OCI-LY1 (cell line): ENCODE results near the gene LRRD1.

Source experiments
- H2AFZ ChIP-seq: fragments of 200-600 bp; sonication (generic), shearing (Covaris generic); 2 replicates; pipeline ENCODE4 v1.6.0; 2014; ENCODE audit warnings: antibody characterized with exemption, mild to moderate bottlenecking, low read length
- H3F3A ChIP-seq: fragments of 200-600 bp; sonication (generic), shearing (Covaris generic); 2 replicates; pipeline ENCODE4 v1.6.0; 2014; ENCODE audit warnings: mild to moderate bottlenecking, antibody characterized with exemption, low read length, moderate library complexity; ENCODE audit not compliant: insufficient read depth
- H3K27ac ChIP-seq: fragments of 200-600 bp; sonication (generic); 2 replicates; pipeline ENCODE4 v1.5.1; 2014; ENCODE audit warnings: low read length, mixed run types, mild to moderate bottlenecking, low read depth; ENCODE audit not compliant: poor library complexity, severe bottlenecking
- H3K27me3 ChIP-seq: fragments of 200-600 bp; sonication (generic); 2 replicates; pipeline ENCODE4 v1.6.0; 2014; ENCODE audit warnings: antibody characterized with exemption, mild to moderate bottlenecking, low read length, moderate library complexity; ENCODE audit not compliant: insufficient read depth
- H3K36me3 ChIP-seq: fragments of 200-600 bp; sonication (generic); 2 replicates; pipeline ENCODE4 v1.6.1; 2014; ENCODE audit warnings: mild to moderate bottlenecking, antibody characterized with exemption, low read length, moderate library complexity, mixed read lengths; ENCODE audit not compliant: insufficient read depth
- H3K4me1 ChIP-seq: fragments of 200-600 bp; sonication (generic); 2 replicates; pipeline ENCODE4 v1.5.1; 2014; ENCODE audit warnings: mild to moderate bottlenecking, low read length, moderate library complexity; ENCODE audit not compliant: insufficient read depth, severe bottlenecking
- H3K4me2 ChIP-seq: fragments of 200-600 bp; sonication (generic), shearing (Covaris generic); 2 replicates; pipeline ENCODE4 v1.6.1; 2014; ENCODE audit warnings: low read length
- H3K4me3 ChIP-seq: fragments of 200-600 bp; sonication (generic); 2 replicates; pipeline ENCODE4 v1.5.1; 2014; ENCODE audit warnings: low read length, low read depth, mild to moderate bottlenecking, mixed read lengths; ENCODE audit not compliant: poor library complexity, severe bottlenecking
- H3K79me2 ChIP-seq: fragments of 200-600 bp; shearing (Covaris generic); 2 replicates; pipeline ENCODE4 v1.6.1; 2016; ENCODE audit warnings: mixed run types, low read length, mixed read lengths; ENCODE audit not compliant: insufficient read depth
- H3K9ac ChIP-seq: fragments of 200-600 bp; sonication (generic), shearing (Covaris generic); 2 replicates; pipeline ENCODE4 v1.6.1; 2014; ENCODE audit warnings: mild to moderate bottlenecking, low read length, mixed read lengths
- H3K9me2 ChIP-seq: fragments of 200-600 bp; sonication (generic), shearing (Covaris generic); 2 replicates; pipeline ENCODE4 v1.6.1; 2014; ENCODE audit warnings: low read depth, mild to moderate bottlenecking, low read length, mixed read lengths
- H3K9me3 ChIP-seq: fragments of 200-600 bp; shearing (Covaris generic); 2 replicates; pipeline ENCODE4 v1.6.1; 2014; ENCODE audit warnings: low read length, mixed read lengths
- H4K20me1 ChIP-seq: fragments of 200-600 bp; sonication (generic), shearing (Covaris generic); 2 replicates; pipeline ENCODE4 v1.6.0; 2016; ENCODE audit warnings: mild to moderate bottlenecking, low read length; ENCODE audit not compliant: insufficient read depth
- EZH2 ChIP-seq: fragments of 200-600 bp; sonication (generic), shearing (Covaris generic); IDR thresholded peaks from 2 replicates; pipeline ENCODE4 v1.8.0; 2017; ENCODE audit warnings: borderline replicate concordance, mixed run types, mild to moderate bottlenecking, antibody characterized with exemption, low read length, moderate library complexity, mixed read lengths
- TF ChIP-seq, protein P1 (sequence below): fragments of 200-600 bp; sonication (generic), shearing (Covaris generic); IDR thresholded peaks from 2 replicates; pipeline ENCODE4 v1.5.1; 2017; ENCODE audit warnings: mild to moderate bottlenecking, antibody characterized with exemption, low read length, moderate library complexity, mixed read lengths

LRRD1 gene

GRCh38 chr7:92178928-92179924 lies at the start of gene LRRD1:
LRRD1 (minus strand) TSS chr7:92179142; CDS start chr7:92165202, 13,940 bp downstream.
- H3K9me2 ChIP-seq: no peaks in the 10 kb centered on the region
- no peaks in the 10 kb centered on the region for H3K36me3 ChIP-seq
- no peak for TF ChIP-seq EZH2
- TF ChIP-seq, protein P1, sequence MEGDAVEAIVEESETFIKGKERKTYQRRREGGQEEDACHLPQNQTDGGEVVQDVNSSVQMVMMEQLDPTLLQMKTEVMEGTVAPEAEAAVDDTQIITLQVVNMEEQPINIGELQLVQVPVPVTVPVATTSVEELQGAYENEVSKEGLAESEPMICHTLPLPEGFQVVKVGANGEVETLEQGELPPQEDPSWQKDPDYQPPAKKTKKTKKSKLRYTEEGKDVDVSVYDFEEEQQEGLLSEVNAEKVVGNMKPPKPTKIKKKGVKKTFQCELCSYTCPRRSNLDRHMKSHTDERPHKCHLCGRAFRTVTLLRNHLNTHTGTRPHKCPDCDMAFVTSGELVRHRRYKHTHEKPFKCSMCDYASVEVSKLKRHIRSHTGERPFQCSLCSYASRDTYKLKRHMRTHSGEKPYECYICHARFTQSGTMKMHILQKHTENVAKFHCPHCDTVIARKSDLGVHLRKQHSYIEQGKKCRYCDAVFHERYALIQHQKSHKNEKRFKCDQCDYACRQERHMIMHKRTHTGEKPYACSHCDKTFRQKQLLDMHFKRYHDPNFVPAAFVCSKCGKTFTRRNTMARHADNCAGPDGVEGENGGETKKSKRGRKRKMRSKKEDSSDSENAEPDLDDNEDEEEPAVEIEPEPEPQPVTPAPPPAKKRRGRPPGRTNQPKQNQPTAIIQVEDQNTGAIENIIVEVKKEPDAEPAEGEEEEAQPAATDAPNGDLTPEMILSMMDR: peak; percentile 99
- no peak within 1 kb of the TSS for H3K27ac ChIP-seq
- H3K9me3 ChIP-seq: peaks cover 6% of the 10 kb centered on the region; the same call in 1 of the 2 replicates
- H2AFZ ChIP-seq: peak within 1 kb of the TSS; percentile 20; the same call in 1 of the 2 replicates
- H3K4me2 ChIP-seq: peak within 1 kb of the TSS; percentile 72
- peak within 1 kb of the TSS; percentile 51 for H3K4me3 ChIP-seq
- H3F3A ChIP-seq: no peaks in the 10 kb centered on the region
- H3K27me3 ChIP-seq: no peaks in the 10 kb centered on the region
- no peaks in the 10 kb centered on the region for H3K79me2 ChIP-seq
- H3K9ac ChIP-seq: peak within 1 kb of the TSS; percentile 40; the same call in 1 of the 2 replicates
- H4K20me1 ChIP-seq: no peaks in the 10 kb centered on the region
- H3K4me1 ChIP-seq: peaks cover 9% of the 10 kb centered on the region

DNA sequence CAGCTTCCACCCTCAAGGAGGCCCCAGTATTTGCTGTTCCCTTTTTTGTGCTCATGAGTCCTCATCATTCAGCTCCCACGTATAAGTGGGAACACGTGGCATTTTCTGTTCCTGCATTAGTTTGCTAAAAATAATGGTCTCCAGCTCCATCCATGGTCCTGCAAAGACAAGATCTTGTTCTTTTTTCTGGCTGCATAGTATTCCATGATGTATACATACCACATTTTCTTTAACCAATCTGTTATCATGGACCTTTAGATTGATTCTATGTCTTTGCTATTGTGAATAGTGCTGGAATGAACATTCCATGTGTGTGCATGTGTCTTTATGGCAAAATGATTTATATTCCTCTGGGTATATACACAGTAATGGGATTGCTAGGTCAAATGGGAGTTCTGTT lies 49.8 kb upstream of the LRRD1 start:
- Histone ChIP-seq H3K4me3 (no peak overlapping the region), H3K27me3 (no peaks in the 10 kb centered on the region), H3K27ac (no peak overlapping the region), H3K36me3 (peaks cover 93% of the 10 kb centered on the region), H4K20me1 (no peaks in the 10 kb centered on the region), H3K9ac (no peak overlapping the region), H3K9me3 (peaks cover 7% of the 10 kb centered on the region; the same call in 1 of the 2 replicates), H3K4me1 (no peaks in the 10 kb centered on the region), H3K4me2 (no peak overlapping the region), H3F3A (no peaks in the 10 kb centered on the region; the same call in 1 of the 2 replicates), H2AFZ (no peak overlapping the region), H3K79me2 (no peaks in the 10 kb centered on the region), H3K9me2 (no peaks in the 10 kb centered on the region)
- TF ChIP-seq EZH2: no peak
- TF ChIP-seq, protein P1: no peak

DNA sequence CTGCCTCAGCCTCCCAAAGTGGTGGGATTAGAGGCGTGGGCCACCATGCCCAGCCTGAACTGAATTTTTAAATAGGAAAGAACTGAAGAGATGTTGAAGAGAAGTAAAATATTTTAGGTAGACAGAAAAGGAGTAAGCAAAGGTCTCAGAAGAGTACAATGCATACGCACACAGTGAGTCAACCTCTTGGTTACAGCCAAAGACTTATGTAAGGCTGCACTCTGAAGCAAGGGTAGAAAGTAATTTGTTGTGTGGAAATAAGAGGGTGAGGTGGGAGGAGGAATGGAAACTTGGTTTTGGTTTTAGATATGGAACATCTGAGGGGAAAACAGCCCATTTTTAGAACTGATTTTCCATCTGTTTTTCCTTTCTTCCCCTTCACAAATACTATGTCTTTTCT lies 49.2 kb upstream of the LRRD1 start:
- Histone ChIP-seq H3K4me2 (no peak overlapping the region), H3K4me3 (no peak overlapping the region), H4K20me1 (no peaks in the 10 kb centered on the region), H3K36me3 (peaks cover 92% of the 10 kb centered on the region), H3K27ac (no peak overlapping the region), H3K27me3 (no peaks in the 10 kb centered on the region), H3K9me2 (no peaks in the 10 kb centered on the region), H3F3A (no peaks in the 10 kb centered on the region; the same call in 1 of the 2 replicates), H2AFZ (no peak overlapping the region), H3K79me2 (no peaks in the 10 kb centered on the region), H3K9me3 (peaks cover 7% of the 10 kb centered on the region; the same call in 1 of the 2 replicates), H3K4me1 (no peaks in the 10 kb centered on the region), H3K9ac (no peak overlapping the region)
- TF ChIP-seq EZH2: no peak
